ENCODE data around the gene XPR1.

GRCh38 chr1:180927841-180928240 is 296.0 kb downstream of the XPR1 start:
- TF ChIP-seq CTCF (IDR thresholded peaks at IDR 0.05) (no peak), POLR2A (IDR thresholded peaks at IDR 0.05) (no peak), EP300 (IDR thresholded peaks at IDR 0.05) (no peak)
